KMS-11 (cell line): ENCODE results near the gene VEPH1.

ENCODE experiments used
- H2AFZ ChIP-seq: fragments of 200-600 bp; sonication (generic); 2 replicates; pipeline ENCODE4 v1.6.1; 2016; ENCODE audit warnings: antibody characterized with exemption, mixed run types, low read depth
- H3K27ac ChIP-seq: fragments of 200-600 bp; sonication (generic); 2 replicates; pipeline ENCODE4 v1.6.1; 2016; ENCODE audit warnings: mild to moderate bottlenecking, mixed run types
- H3K27me3 ChIP-seq: fragments of 200-600 bp; sonication (generic); 2 replicates; pipeline ENCODE4 v1.6.1; 2017; ENCODE audit warnings: mild to moderate bottlenecking, low read depth, mixed run types, moderate library complexity; ENCODE audit not compliant: insufficient read depth
- H3K36me3 ChIP-seq: fragments of 200-600 bp; sonication (generic); 2 replicates; pipeline ENCODE4 v1.6.1; 2017; ENCODE audit warnings: mild to moderate bottlenecking, mixed run types; ENCODE audit not compliant: insufficient read depth
- H3K4me1 ChIP-seq: fragments of 200-600 bp; sonication (generic); 2 replicates; pipeline ENCODE4 v1.6.1; 2016; ENCODE audit warnings: mild to moderate bottlenecking, low read depth, mixed run types; ENCODE audit not compliant: poor library complexity, severe bottlenecking
- H3K4me2 ChIP-seq: fragments of 200-600 bp; sonication (generic); 2 replicates; pipeline ENCODE4 v1.7.0; 2016; ENCODE audit warnings: mild to moderate bottlenecking, mixed run types
- H3K4me3 ChIP-seq: fragments of 200-600 bp; sonication (generic); IDR thresholded peaks from 2 replicates; pipeline ENCODE4 v1.6.1; 2017; ENCODE audit warnings: low read depth, low read length, mixed read lengths; ENCODE audit not compliant: insufficient read depth
- H3K79me2 ChIP-seq: fragments of 200-600 bp; sonication (generic); 2 replicates; pipeline ENCODE4 v1.6.1; 2016; ENCODE audit warnings: low read depth, mixed run types; ENCODE audit not compliant: insufficient read depth
- H3K9ac ChIP-seq: fragments of 200-600 bp; sonication (generic); 2 replicates; pipeline ENCODE4 v1.6.1; 2016; ENCODE audit warnings: mild to moderate bottlenecking, mixed run types
- H4K20me1 ChIP-seq: fragments of 200-600 bp; sonication (generic); 2 replicates; pipeline ENCODE4 v1.6.1; 2016; ENCODE audit warnings: mild to moderate bottlenecking, mixed run types; ENCODE audit not compliant: insufficient read depth
- TF ChIP-seq, protein P1 (sequence below): fragments of 200-600 bp; sonication (generic); conservative IDR thresholded peaks from 2 replicates; pipeline ENCODE4 v1.6.1; 2017; ENCODE audit warnings: low read depth, mild to moderate bottlenecking, antibody characterized with exemption, low read length, moderate library complexity, mixed read lengths

Gene VEPH1

DNA sequence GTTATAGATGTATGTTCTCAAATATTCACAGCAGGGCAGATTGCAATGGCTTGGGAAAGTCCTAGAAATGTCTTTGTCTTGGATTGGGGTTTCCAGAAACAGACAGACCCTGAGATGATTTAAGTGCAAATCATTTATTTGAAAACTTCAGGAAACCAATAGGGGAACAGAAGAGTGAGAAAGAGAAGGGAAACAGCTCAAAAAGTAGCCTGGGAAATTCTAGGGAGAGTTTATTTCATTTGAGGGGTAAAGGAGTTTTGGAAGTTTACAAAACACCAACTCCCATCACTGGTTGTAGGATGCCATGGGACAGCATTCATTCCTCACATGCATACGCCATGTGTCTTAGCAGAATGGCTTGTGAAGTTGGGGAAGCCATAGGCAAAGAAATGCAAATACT, 98.8 kb downstream of the VEPH1 start:
- Histone ChIP-seq H2AFZ (no peak overlapping the region), H3K27ac (no peak overlapping the region), H3K9ac (no peak overlapping the region), H3K27me3 (no peaks in the 10 kb centered on the region), H3K4me2 (no peak overlapping the region), H3K36me3 (no peaks in the 10 kb centered on the region), H3K4me1 (no peaks in the 10 kb centered on the region), H3K79me2 (no peaks in the 10 kb centered on the region), H3K4me3 (no peak overlapping the region), H4K20me1 (no peaks in the 10 kb centered on the region)
- TF ChIP-seq, protein P1, sequence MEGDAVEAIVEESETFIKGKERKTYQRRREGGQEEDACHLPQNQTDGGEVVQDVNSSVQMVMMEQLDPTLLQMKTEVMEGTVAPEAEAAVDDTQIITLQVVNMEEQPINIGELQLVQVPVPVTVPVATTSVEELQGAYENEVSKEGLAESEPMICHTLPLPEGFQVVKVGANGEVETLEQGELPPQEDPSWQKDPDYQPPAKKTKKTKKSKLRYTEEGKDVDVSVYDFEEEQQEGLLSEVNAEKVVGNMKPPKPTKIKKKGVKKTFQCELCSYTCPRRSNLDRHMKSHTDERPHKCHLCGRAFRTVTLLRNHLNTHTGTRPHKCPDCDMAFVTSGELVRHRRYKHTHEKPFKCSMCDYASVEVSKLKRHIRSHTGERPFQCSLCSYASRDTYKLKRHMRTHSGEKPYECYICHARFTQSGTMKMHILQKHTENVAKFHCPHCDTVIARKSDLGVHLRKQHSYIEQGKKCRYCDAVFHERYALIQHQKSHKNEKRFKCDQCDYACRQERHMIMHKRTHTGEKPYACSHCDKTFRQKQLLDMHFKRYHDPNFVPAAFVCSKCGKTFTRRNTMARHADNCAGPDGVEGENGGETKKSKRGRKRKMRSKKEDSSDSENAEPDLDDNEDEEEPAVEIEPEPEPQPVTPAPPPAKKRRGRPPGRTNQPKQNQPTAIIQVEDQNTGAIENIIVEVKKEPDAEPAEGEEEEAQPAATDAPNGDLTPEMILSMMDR = no peak

DNA sequence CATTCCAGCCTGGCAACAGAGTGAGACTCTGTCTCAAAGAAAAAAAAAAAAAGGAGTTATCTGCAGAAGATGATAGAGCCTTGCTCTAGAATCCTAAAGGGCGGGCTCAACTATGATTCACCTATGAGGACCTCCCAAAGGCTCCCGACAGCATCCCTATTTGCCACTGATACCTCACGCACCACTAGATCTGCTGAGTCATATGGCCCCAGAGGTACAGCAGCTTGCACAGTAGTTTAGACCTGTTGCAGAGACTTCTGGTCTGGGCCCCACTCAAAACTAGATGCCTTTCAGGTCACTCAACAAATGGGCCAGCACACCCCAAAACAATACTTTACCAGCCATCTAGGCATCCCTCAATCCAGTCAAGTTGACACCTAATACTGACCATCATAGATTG, 104.6 kb downstream of the VEPH1 start:
- H4K20me1 ChIP-seq = no peaks in the 10 kb centered on the region
- no peaks in the 10 kb centered on the region for H3K4me1 ChIP-seq
- H3K9ac ChIP-seq = no peak overlapping the region
- H3K79me2 ChIP-seq = no peaks in the 10 kb centered on the region
- no peak overlapping the region for H3K4me2 ChIP-seq
- TF ChIP-seq, protein P1 = no peak
- no peaks in the 10 kb centered on the region for H3K27me3 ChIP-seq
- no peak overlapping the region for H3K4me3 ChIP-seq
- no peaks in the 10 kb centered on the region for H3K36me3 ChIP-seq
- no peak overlapping the region for H2AFZ ChIP-seq
- H3K27ac ChIP-seq = no peak overlapping the region

DNA sequence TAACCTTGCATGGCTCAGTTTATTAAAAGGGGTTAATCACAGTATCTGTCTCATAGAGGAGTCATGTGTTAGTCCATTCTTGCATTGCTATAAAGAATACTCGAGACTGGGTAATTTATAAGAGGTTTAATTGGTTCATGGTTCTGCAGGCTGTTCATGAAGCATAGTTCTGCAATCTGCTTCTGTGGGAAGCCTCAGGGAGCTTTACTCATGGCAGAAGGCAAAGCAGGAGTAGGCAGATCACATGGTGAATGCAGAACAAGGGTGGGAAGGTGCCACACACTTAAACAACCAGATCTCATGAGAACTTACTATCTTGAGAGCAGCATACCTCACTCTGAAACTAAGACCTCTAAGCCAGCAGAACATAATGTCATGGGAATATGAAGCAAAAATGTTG, 108.8 kb downstream of the VEPH1 start:
- no peak overlapping the region for H3K27ac ChIP-seq
- no peaks in the 10 kb centered on the region for H3K36me3 ChIP-seq
- TF ChIP-seq, protein P1 = no peak
- H2AFZ ChIP-seq = no peak overlapping the region
- H3K79me2 ChIP-seq = no peaks in the 10 kb centered on the region
- H3K9ac ChIP-seq = no peak overlapping the region
- no peaks in the 10 kb centered on the region for H3K4me1 ChIP-seq
- H3K4me3 ChIP-seq = no peak overlapping the region
- H3K4me2 ChIP-seq = no peak overlapping the region
- H4K20me1 ChIP-seq = no peaks in the 10 kb centered on the region
- H3K27me3 ChIP-seq = no peaks in the 10 kb centered on the region

DNA sequence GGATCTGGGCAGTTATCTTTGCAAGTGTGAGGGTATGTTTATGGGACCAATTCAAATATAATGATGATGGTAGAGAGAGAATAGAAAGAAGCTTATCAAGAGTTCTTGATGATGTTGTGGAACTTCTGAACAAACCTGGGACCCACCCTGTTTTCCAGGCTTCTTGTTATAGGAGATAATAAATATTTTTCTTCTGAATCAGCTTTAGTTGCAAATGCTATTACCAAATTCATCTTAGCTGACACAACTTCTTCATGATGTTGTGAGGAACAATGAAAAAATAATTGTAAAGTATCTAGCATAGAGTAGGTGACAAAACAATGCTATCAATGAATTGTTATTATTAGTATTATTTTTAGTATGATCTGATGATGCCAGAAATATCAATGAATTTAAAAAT, 110.1 kb downstream of the VEPH1 start:
- H4K20me1 ChIP-seq = no peaks in the 10 kb centered on the region
- no peak overlapping the region for H3K9ac ChIP-seq
- H3K27me3 ChIP-seq = no peaks in the 10 kb centered on the region
- no peaks in the 10 kb centered on the region for H3K4me1 ChIP-seq
- no peak overlapping the region for H3K4me3 ChIP-seq
- no peaks in the 10 kb centered on the region for H3K36me3 ChIP-seq
- H3K27ac ChIP-seq = no peak overlapping the region
- TF ChIP-seq, protein P1 = no peak
- no peak overlapping the region for H2AFZ ChIP-seq
- no peak overlapping the region for H3K4me2 ChIP-seq
- H3K79me2 ChIP-seq = no peaks in the 10 kb centered on the region

DNA sequence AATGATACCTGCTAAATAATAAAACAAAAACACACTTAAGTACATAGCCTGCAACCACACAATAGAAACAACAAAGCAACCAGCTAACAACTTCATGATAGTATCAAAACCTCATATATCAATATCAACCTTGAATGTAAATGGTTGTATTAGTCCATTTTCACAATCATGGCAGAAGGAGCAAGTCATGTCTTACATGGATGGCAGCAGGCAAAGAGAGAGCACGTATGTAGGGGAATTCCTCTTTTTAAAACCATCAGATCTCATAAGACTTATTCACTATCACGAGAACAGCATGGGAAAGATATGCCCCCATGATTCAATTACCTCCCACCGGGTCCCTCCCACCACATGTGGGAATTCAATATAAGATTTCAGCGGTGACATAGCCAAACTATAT, 111.1 kb downstream of the VEPH1 start:
- H3K4me2 ChIP-seq = no peak overlapping the region
- no peaks in the 10 kb centered on the region for H3K27me3 ChIP-seq
- TF ChIP-seq, protein P1 = no peak
- no peaks in the 10 kb centered on the region for H4K20me1 ChIP-seq
- no peaks in the 10 kb centered on the region for H3K79me2 ChIP-seq
- H3K4me3 ChIP-seq = no peak overlapping the region
- no peak overlapping the region for H3K9ac ChIP-seq
- no peak overlapping the region for H3K27ac ChIP-seq
- no peaks in the 10 kb centered on the region for H3K36me3 ChIP-seq
- H2AFZ ChIP-seq = no peak overlapping the region
- H3K4me1 ChIP-seq = no peaks in the 10 kb centered on the region
